Subcutaneous adipose tissue (tissue), 4 donors: ENCODE measurements around the gene GFRA3. TPM values are rescaled to one million over a fixed set of nuclear protein-coding genes. Genes with fewer than 3 reads are reported as not detected.

Source experiments
- total RNA-seq, 4 donors: library from RNA; depleted of rRNA; stranded (reverse); fragments of >200 nt; gene quantifications; one replicate each; pipeline ENCODE4 v1.1.0, GENCODE V29; 2016
- TF ChIP-seq, protein P1 (sequence below): fragments of 450-650 bp; IDR thresholded peaks from one replicate; pipeline ENCODE4 v1.5.1; 2016; ENCODE audit warnings: low read depth, mild to moderate bottlenecking, control low read depth, antibody characterized with exemption, moderate library complexity

The GFRA3 gene
- total RNA-seq, 4 donors from 2014 or later: 0.22 TPM; not detected in 3

DNA sequence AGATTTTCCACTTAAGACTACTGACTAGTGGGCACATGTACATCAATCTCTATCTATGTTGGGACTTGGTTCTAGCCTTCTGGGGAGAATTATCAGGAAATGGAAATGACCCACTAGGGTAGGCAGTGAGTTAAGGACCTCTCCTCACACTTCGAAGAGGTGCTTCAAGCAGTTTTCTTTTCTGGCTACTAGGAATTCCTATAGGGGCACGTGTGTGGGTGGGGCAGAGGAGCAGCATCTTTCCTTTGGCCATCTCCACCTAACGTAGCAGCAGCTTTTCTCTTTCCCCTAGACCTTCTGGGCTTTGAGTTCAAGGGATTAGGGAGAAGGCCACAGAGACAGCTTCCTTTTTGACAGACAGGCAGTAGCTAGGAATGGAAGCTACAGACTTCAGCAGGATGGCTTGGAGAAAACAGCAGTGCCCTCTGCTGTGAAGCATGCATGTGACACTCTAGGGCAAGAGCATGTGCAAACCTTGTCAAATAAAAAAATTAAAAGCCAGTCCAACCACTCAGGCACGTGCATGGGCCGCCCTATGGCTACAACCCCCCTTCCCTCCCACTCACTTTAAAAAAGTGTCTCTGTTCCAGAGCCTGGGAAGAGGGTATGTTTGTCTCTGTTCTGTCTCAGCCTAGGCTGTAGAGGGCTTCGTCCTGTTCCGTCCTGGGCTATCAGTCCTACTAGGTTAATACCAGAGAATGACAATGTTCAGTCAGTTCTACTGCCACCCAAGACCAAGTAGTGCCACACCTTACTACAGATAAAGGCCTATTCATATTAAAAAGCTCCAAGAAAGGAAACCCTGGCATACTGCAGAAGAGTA lies 8.7 kb upstream of the GFRA3 start:
- TF ChIP-seq, protein P1, sequence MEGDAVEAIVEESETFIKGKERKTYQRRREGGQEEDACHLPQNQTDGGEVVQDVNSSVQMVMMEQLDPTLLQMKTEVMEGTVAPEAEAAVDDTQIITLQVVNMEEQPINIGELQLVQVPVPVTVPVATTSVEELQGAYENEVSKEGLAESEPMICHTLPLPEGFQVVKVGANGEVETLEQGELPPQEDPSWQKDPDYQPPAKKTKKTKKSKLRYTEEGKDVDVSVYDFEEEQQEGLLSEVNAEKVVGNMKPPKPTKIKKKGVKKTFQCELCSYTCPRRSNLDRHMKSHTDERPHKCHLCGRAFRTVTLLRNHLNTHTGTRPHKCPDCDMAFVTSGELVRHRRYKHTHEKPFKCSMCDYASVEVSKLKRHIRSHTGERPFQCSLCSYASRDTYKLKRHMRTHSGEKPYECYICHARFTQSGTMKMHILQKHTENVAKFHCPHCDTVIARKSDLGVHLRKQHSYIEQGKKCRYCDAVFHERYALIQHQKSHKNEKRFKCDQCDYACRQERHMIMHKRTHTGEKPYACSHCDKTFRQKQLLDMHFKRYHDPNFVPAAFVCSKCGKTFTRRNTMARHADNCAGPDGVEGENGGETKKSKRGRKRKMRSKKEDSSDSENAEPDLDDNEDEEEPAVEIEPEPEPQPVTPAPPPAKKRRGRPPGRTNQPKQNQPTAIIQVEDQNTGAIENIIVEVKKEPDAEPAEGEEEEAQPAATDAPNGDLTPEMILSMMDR: no peak

DNA sequence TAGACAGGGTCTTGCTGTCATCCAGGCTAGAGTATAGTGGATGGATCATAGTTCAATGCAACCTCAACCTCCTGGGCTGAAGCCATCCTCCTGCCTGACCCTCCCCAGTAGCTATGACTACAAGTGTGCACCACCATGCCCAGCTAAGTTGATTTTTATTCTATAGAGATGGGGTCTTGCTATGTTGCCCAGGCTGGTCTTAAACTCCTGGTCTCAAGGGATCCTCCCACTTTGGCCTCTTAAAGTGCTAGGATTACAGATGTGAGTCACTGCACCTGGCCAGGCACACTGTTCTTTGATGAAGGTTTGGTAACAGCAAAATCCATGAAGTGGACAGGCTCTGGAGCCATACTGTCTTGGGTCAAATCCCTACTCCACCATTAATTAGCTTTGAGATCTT lies 6.5 kb upstream of the GFRA3 start:
- TF ChIP-seq, protein P1: no peak

DNA sequence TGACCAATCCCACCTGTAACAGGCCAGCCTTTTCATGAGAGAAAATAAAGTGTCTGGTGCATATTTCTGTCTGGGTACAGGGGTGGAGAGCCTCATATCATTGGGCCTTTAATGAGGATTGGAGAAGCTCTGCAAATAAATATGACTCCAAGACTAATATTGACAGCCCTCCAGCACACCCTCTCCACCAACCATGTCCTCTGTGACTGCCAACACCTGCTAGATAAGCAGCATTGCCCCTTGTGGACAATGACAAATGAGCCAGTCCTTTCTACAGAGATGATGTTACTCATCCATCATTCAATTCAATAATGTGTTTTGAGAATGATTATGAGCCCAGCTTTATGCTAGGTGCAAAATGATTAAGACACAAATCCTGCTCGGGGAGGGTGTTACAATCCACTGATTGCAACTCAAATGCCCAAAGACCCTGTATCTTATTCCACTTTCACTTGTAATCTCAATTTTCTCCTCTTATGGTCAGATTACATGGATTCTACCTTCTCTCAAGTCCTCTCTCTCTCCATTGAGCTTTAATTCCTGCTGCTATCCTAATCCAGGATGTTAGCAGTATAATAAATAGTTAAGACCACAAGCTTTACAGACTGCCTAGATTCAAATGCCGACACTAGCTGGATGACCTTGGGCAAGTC lies 2.1 kb upstream of the GFRA3 start:
- TF ChIP-seq, protein P1: no peak

DNA sequence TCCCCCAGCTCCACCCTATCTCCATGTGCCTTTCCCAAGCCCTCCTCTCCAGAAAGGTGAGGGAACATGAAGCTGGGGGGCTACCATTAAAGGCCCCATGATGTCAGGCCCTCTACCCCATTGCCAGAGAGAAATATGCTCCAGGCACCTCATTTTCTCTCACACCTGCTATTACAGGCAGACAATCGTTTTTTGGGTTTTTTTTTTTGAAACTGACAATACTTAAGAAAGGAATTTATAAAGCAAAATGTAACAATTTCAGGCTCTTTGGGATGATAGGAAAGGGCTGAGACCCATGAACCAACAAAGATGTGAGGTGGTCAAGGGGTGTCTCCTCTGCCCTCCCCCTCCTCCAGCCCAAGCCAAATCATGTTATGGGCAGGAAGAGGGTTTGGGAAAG lies 1.5 kb upstream of the GFRA3 start:
- TF ChIP-seq, protein P1: no peak

DNA sequence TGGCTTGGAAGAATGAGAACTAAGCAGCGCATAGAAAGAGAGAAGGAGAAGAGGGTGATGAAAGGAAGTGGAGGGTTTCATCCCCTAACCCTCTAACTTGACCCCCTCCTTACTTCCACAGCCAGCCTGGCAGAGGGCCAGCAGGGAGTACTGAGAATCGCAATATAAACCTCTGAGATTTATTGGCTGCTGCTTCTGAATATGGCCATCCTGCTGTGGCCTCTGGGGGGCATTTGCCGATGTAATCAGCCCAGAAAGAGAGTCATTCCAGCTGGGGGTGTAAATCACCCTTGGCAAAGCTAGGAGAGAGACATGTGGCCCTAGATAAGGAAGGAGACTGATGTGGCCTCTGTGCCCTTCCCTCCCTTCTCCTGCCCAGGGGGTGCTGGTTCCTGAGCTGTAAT lies 960 bp upstream of the GFRA3 start:
- TF ChIP-seq, protein P1: no peak

DNA sequence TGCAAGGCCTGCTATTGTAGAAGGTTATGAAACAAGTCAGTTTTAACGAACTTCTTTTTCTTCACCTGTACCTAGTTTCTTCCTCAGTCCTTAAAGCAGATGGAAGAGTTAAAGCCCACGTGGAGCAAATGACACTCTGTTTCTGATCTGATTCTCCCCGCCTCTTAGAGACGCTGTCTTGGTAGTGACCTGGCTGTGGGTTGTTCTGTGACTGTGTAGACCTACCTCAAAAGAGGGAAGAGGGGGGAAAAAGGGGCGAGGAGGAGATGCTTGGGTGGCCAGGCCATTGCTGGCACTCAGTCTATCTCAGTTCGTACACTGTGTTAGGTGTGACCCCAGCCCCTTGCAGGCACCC lies 610 bp downstream of the GFRA3 start:
- TF ChIP-seq, protein P1: no peak

DNA sequence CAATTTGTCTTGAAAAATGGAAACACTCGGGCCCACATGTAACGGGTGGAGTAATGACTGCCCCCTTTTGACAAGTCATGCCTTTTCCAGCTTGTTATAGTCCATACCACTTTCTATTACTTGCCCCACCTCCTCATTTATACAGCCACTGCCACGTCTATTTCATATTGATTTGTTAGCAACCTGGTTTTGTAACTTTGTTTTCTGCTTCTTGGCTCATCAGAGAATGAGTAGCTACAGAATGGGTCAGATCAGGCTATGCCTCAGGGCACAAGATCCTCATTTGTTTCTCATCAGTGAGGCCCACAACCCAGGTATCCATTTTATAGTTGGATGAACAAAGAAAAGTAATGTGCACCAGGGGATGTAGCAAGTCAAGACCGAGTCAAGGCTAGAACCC lies 1.7 kb downstream of the GFRA3 start:
- TF ChIP-seq, protein P1: no peak
